ENCODE measurements around the gene F12. TPM values are rescaled to one million over a fixed set of nuclear protein-coding genes. Genes with fewer than 3 reads are reported as not detected.

The F12 gene
- polyA plus RNA-seq (2014; cell fraction: cytosol; rRNA removed) = 28.3 and 33.5 TPM in 2 replicates
- polyA plus RNA-seq (2014; cell fraction: nucleus; rRNA removed) = 28.9 and 40.2 TPM in 2 replicates

DNA sequence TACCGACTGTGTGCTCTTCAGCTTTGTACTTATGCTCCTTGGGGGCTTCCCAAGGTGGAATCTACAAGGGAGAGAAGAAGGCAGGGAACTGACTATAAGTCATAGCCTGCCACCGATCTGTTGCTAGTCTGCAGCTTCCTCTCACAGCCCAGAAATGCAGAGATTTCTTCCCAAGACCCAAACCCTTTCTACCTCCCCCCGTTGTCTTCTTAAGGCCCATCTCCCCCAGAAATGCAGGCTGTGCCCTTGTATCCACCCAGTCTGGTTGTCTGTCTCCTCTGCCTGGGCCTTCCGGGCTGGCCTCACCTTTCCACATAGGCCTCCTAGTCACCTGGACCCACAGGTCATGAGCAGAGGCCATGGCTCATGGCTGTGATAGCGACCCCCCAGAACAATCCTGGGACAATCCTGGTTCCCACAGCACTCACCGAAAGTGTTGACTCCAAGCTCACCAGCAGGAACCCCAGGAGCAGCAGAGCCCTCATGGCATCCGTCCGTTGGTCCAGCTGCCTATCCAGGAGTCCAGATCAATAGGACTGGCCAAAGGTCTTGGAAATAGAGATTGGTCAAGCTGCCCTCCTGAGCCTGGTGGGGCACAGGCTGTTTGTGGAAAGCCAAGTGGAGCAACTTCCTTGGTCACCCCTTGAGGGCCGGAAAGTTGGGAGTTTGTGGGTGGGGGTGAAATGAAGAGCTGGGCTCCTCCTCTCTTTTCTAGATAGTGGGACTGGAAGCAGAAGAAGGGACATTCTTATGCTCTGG, at the start of gene F12:
TSS of gene F12 (minus strand) at position 522 of the 759 bp plus-strand sequence. CDS start at position 485, 37 bp downstream.
- DNase-seq (ENCODE audit: low spot score) = no peak

DNA sequence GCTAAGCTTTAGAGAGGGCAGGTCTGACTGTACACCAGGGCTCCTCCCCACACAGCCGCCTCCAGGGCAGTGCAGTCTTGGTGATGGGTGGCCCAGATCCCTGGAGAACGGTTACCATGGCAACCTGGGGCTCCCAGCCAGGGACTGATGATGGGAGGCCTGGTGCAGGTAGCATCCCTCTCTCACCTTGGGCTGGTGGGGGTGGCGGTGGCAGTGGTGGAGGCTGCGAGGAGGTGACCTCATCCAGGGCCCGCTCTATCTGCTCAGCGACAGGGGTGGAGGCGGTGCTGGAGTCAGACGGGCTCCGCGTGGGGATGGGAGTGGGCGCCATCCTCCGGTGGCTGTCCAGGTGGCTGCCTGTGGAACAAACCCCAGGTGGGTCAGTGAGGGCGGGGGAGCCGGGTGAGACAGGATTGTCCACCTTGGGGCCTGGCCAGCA, 49.6 kb upstream of the F12 start:
- peak; percentile 76 for DNase-seq (ENCODE audit: low spot score)

- DNase-seq (ENCODE audit: low spot score) = no peak
Observed at GRCh38 chr5:177457852-177458681, 48.7 kb upstream of the F12 start.

DNA sequence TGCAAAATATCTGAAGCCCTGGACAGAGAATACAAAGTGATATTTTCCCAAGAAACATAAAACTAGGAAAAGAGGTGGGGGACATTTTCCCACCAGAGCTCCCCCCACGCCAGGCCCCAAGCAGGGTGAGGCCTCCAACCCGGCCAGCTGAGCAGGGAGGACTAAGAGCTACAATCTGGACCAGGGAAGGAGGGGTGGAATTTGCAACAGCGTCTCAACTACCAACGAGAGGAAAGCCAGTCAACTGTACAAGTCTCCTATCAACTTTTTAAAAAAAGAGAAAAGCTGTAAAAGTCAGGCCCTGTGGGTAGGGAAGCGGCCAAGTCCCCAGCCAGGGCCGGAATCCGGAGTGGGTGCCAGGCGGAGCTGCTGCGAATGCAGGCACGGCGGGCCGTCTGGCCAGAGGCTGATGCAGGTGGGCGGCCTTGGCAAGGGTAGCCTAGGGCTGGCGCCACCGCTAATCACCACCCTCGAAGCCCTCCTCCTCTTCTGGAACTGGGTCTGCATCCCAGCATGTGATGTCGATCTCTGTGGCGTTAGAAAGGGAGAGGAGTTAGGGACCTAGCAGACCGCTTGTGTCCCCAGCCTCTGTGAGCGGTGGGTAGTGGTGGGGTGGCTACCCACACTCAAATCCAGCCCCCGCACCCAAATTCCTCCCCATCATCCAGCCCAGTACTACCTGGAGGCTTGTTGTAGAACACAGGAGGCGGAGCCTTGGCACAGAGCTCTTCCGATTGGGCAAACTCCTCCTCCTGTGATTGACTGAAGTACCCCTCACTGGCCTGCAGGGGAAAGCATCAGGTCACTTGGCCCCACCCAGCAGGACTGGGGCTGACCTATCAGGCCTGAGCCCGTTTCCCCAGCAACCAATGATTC, 47.9 kb upstream of the F12 start:
- DNase-seq (ENCODE audit: low spot score) = peak; percentile 98

GRCh38 chr5:177456591-177456964, 47.2 kb upstream of the F12 start:
- DNase-seq (ENCODE audit: low spot score) = peak; percentile 31

GRCh38 chr5:177455661-177456590, 46.6 kb upstream of the F12 start:
- DNase-seq (ENCODE audit: low spot score) = peak; percentile 85

GRCh38 chr5:177455036-177455660, 45.8 kb upstream of the F12 start:
- peak; percentile 81 for DNase-seq (ENCODE audit: low spot score)

- DNase-seq (ENCODE audit: low spot score) = peak; percentile 88
Observed at GRCh38 chr5:177454397-177455035, 45.2 kb upstream of the F12 start.

- peak; percentile 55 for DNase-seq (ENCODE audit: low spot score)
Observed at GRCh38 chr5:177453852-177454396, 44.6 kb upstream of the F12 start.

DNA sequence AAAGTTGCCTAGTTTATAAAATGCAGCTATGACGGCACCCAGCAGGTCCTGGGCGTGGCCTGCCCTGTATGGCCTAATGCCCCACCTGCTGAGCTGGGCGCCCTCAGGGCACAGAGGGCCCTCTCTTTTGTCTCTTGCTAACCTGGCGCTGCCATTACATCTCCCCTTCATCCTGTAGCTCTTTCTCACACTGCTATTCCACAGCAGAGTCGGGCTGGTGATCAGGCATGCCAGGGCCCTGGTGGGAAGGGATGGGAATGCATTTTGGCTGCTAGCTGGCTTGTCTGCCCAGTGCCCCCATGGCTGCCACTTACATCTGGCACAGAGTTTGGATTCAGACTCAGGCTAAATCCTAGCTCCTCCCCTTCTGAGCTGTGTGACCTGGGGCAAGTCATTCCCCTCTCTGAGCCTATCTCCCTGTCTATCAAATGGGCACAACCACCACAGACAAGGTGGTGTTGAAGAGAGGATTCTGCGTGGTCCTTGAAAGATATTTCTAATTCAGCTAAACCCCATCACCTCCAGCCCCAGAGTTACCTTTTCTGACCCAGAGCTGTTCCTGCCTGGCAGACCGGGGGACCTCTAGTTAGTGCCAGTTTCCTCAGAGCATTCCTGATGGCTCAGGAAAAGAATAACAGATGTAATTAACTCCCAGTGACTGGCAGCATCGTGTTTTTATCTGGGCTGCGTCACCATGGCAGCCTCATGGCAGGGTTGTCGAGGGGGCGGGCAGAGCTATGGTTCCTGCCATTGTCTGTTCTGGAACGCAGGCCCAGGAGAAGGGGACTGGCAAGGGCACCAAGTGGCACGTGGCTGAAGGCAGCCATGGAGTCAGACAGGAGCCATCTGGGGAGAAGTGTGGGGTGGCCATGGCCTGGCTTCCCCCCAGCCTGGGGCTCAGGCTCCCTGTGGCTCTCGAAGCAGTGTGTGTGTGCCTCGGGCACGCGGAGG, 43.6 kb upstream of the F12 start:
- DNase-seq (ENCODE audit: low spot score) = peak; percentile 27

- no peak for DNase-seq (ENCODE audit: low spot score)
Observed at GRCh38 chr5:177450667-177451424, 41.5 kb upstream of the F12 start.

- DNase-seq (ENCODE audit: low spot score) = no peak
Observed at GRCh38 chr5:177449140-177450061, 40.0 kb upstream of the F12 start.

- DNase-seq (ENCODE audit: low spot score) = no peak
Observed at GRCh38 chr5:177448244-177448950, 39.0 kb upstream of the F12 start.

DNA sequence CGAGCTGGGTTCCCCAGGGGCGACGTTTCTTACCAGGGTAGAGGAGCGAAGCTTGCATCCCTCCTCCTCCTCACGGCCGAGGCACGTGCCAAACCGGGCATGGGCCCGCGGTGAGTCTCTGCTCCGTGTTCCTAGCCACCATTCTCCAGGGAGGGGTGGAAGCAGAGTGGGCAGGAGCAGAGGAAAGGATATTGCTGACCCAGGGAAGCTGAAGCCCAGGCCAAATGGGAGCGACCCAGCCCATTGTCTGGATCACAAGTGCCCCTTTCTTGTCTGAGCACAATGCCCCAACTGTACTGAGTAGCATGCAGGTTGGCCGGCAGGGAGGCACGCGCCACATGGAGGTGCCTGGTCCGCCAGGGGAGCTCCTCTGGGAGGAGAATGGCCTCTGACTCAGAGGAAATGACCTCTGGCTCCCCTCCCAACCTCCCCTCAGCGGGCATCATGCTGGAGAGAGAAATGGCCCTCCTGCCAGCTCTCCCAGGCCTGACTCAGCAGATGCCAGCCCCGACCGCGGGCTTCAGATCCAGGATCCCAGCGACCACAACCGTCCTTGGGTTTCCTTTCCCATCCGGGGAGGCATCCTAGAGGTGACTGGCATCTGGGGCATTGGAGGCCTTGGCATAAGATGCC, 38.4 kb upstream of the F12 start:
- DNase-seq (ENCODE audit: low spot score) = no peak

- peak; percentile 64 for DNase-seq (ENCODE audit: low spot score)
Observed at GRCh38 chr5:177447066-177447610, 37.8 kb upstream of the F12 start.
